Measurements from ENCODE around the gene TRMT11.

DNA sequence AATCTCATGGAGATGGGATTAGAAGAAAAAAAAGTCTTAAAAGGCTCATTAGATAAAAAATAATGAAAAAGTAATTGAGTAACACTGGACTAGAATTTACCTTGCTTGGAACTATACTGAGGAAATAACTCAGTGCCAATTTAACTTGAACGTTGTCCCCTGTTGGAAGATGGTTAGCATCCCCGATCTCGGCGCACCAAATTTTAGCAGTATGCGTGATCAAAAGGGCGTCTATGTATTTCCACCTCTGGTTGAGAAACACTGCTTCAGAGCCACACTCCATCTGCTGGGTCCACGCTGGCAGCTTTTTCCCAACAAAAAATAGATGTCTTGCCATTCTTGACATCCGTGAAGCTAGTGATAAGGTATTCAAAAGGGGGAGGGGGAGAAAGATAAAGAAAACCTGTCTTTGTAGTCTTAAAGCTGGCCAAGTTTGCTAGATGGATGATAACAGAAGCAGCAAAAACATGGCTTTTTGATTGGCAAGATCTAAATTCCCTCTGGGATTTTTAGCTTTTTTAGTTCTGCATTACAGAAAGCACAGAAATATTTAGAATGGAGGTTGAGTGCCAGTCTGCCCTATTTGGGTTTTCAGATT is 23.3 kb upstream of the TRMT11 start:
- TF ChIP-seq, protein P1, sequence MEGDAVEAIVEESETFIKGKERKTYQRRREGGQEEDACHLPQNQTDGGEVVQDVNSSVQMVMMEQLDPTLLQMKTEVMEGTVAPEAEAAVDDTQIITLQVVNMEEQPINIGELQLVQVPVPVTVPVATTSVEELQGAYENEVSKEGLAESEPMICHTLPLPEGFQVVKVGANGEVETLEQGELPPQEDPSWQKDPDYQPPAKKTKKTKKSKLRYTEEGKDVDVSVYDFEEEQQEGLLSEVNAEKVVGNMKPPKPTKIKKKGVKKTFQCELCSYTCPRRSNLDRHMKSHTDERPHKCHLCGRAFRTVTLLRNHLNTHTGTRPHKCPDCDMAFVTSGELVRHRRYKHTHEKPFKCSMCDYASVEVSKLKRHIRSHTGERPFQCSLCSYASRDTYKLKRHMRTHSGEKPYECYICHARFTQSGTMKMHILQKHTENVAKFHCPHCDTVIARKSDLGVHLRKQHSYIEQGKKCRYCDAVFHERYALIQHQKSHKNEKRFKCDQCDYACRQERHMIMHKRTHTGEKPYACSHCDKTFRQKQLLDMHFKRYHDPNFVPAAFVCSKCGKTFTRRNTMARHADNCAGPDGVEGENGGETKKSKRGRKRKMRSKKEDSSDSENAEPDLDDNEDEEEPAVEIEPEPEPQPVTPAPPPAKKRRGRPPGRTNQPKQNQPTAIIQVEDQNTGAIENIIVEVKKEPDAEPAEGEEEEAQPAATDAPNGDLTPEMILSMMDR (conservative IDR thresholded peaks at IDR 0.05; ENCODE audit: low read depth, low read length) = no peak
- no peak for TF ChIP-seq EZH2 (IDR thresholded peaks at IDR 0.05; ENCODE audit: low read length, unreplicated experiment)
